Urinary bladder (tissue), 2 donors: ENCODE data around the gene ASPHD2. TPM values are rescaled to one million over a fixed set of nuclear protein-coding genes. Genes with fewer than 3 reads are reported as not detected.

Experiments used
- polyA plus RNA-seq: library from polyadenylated mRNA; stranded (reverse); fragments of 200-250 nt; gene quantifications from one replicate; pipeline ENCODE4 v1.2.3, GENCODE V29; 2013
- small RNA-seq: library from RNA; depleted of rRNA; stranded (forward); fragments of <200 nt; gene quantifications from one replicate; pipeline ENCODE3, GENCODE V24; 2014
- total RNA-seq: library from RNA; depleted of rRNA; stranded (reverse); fragments of >200 nt; gene quantifications from one replicate; pipeline ENCODE4 v1.2.3, GENCODE V29; 2014
- donor health status: healthy.

ASPHD2 gene
- total and polyA plus RNA-seq, 2 donors: 0.53 to 0.58 TPM

Small RNA genes within 50 kb of the gene (small RNA-seq; reads per million reads assigned to genes)
- gene RNA5SP495: not detected

Other genes with a start within 250 kb of the ASPHD2 start
- 33.3 TPM for gene HPS4, start 54.5 kb downstream of the ASPHD2 start, total RNA-seq
- gene HPS4, start 54.5 kb downstream of the ASPHD2 start, polyA plus RNA-seq: 15.9 TPM
- gene SRRD, start 54.6 kb downstream of the ASPHD2 start, total RNA-seq: 13.1 TPM
- 11.7 TPM for gene SRRD, start 54.6 kb downstream of the ASPHD2 start, polyA plus RNA-seq
- 22.5 TPM for gene TFIP11, start 83.2 kb downstream of the ASPHD2 start, total RNA-seq
- gene TFIP11, start 83.2 kb downstream of the ASPHD2 start, polyA plus RNA-seq: 19.0 TPM
- 14.1 TPM for gene TPST2, start 160.9 kb downstream of the ASPHD2 start, total RNA-seq
- gene TPST2, start 160.9 kb downstream of the ASPHD2 start, polyA plus RNA-seq: 27.4 TPM
- gene CRYBB1, start 188.8 kb downstream of the ASPHD2 start, total RNA-seq: 1.6 TPM
- gene CRYBB1, start 188.8 kb downstream of the ASPHD2 start, polyA plus RNA-seq: 1.4 TPM
- gene CRYBA4, start 192.7 kb downstream of the ASPHD2 start, total RNA-seq: not detected
- gene CRYBA4, start 192.7 kb downstream of the ASPHD2 start, polyA plus RNA-seq: not detected
- gene MIAT, start 228.3 kb downstream of the ASPHD2 start, total RNA-seq: 3.3 TPM
- 0.29 TPM for gene MIAT, start 228.3 kb downstream of the ASPHD2 start, polyA plus RNA-seq